Brain microvascular endothelial cell (primary cell): Measurements from ENCODE around the gene MAN2C1.
"Not testable (repeated sequence)": the region's sequence is repeated elsewhere in the genome, so short reads cannot be mapped to it uniquely, and the experiment has no call there.

ENCODE experiments used
- DNase-seq: peaks from one replicate; pipeline ENCODE4 v3.0.0-alpha.2; 2020
- H3K27ac ChIP-seq: fragments of 250-450 bp; sonication (Bioruptor Pico); 2 replicates; pipeline ENCODE4 v1.5.1; 2020; ENCODE audit warnings: mild to moderate bottlenecking, moderate library complexity
- H3K27me3 ChIP-seq: fragments of 250-450 bp; sonication (Bioruptor Pico); replicated peaks from 2 replicates; pipeline ENCODE4 v1.5.1; 2020; ENCODE audit warnings: mild to moderate bottlenecking
- H3K36me3 ChIP-seq: fragments of 250-450 bp; sonication (Bioruptor Pico); replicated peaks from 2 replicates; pipeline ENCODE4 v1.5.1; 2020; ENCODE audit warnings: mild to moderate bottlenecking
- H3K4me3 ChIP-seq: 2 replicates; pipeline ENCODE4 v1.5.1; 2011; ENCODE audit warnings: low read depth, mild to moderate bottlenecking, control low read depth, low read length, moderate library complexity
- in situ Hi-C: cut with HindIII; loops from 2 replicates; pipeline ENCODE4 v1.10.0; 2017; ENCODE audit warnings: low sequenced_read_pairs, low pct_ligation_motif_present
- TF ChIP-seq, protein P1 (sequence below): IDR thresholded peaks from 2 replicates; pipeline ENCODE4 v1.5.1; 2011; ENCODE audit warnings: low read depth, mild to moderate bottlenecking, moderate library complexity, low read length, control low read depth, inconsistent platforms; ENCODE audit errors: missing control alignments

The MAN2C1 gene

DNA sequence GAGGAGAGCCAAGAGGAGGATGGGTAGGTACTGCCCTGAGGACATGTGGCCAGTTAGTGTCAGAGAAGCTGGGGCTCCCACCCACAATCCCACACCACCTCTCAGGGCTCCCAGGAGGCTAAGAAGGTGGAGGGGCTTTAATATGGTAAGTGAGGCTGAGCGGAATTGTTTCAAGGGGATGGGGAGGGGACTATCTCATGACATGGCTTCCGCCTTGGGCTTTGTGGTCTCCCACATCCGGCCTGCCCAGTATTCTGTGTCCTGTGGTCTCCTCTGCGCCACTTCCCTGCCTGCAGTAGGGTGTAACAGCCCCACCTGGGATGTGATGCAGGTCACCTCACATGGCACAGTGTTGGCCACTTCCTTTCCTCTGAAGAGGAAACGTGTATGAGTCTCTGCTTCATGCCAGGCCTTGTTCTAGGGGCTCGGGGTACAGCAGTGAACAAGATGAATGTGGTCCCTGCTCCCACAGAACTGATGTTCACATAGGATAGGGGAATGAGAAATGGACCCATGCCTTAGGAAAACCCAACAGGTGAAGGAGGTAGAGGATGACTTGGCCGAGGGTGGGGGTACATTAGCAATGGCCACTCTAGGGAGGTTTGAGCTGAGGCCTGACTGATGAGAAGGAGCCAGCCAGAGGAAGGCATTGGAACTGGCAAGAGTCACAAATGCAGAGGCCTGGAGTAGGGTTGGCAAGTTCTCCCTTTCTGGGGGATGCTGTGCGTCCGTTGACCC, 18.4 kb downstream of the MAN2C1 start:
- in situ Hi-C loops = no loop called here
- H3K4me3 ChIP-seq = no peak overlapping the region
- no peak for DNase-seq
- no peaks in the 10 kb centered on the region for H3K27me3 ChIP-seq
- no peak overlapping the region for H3K27ac ChIP-seq
- no peaks in the 10 kb centered on the region for H3K36me3 ChIP-seq
- TF ChIP-seq, protein P1, sequence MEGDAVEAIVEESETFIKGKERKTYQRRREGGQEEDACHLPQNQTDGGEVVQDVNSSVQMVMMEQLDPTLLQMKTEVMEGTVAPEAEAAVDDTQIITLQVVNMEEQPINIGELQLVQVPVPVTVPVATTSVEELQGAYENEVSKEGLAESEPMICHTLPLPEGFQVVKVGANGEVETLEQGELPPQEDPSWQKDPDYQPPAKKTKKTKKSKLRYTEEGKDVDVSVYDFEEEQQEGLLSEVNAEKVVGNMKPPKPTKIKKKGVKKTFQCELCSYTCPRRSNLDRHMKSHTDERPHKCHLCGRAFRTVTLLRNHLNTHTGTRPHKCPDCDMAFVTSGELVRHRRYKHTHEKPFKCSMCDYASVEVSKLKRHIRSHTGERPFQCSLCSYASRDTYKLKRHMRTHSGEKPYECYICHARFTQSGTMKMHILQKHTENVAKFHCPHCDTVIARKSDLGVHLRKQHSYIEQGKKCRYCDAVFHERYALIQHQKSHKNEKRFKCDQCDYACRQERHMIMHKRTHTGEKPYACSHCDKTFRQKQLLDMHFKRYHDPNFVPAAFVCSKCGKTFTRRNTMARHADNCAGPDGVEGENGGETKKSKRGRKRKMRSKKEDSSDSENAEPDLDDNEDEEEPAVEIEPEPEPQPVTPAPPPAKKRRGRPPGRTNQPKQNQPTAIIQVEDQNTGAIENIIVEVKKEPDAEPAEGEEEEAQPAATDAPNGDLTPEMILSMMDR = no peak

DNA sequence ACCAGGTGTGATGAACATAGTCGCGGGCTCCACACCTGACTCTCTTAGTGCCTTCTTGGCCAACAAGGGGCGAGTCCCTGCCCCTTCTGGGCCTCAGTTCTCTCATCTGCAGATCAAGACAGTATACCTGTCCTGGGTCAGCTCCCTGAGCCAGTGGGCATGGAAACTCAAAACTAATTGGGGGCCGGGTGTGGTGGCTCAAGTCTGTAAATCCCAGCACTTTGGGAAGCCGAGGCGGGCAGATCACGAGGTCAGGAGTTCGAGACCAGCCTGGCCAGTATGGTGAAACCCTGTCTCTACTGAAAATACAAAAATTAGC, 19.1 kb downstream of the MAN2C1 start:
- H3K36me3 ChIP-seq, H3K27ac ChIP-seq, in situ Hi-C loops, H3K27me3 ChIP-seq, H3K4me3 ChIP-seq, DNase-seq: not testable (repeated sequence)

DNA sequence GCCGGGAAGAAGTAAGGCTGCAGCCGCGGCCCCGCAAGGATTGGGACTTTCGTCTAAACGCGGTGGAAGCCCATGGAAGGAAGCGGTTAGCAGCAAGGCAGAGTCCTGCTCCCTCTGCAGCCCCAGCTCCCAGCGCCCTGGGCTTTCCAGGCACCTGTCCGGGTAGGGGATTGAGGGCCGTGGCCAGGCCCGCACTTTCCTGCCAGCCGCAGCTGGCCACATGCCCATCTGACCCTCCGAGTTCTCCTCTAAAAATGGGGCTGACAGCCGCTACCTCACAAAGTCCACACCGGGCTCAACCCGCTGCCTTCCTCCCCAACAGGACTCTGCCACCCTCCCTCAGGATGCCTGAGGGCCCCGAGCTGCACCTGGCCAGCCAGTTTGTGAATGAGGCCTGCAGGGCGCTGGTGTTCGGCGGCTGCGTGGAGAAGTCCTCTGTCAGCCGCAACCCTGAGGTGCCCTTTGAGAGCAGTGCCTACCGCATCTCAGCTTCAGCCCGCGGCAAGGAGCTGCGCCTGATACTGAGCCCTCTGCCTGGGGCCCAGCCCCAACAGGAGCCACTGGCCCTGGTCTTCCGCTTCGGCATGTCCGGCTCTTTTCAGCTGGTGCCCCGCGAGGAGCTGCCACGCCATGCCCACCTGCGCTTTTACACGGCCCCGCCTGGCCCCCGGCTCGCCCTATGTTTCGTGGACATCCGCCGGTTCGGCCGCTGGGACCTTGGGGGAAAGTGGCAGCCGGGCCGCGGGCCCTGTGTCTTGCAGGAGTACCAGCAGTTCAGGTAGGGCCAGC, 19.7 kb downstream of the MAN2C1 start:
- in situ Hi-C loops = no loop called here
- Histone ChIP-seq H3K4me3 (peak overlapping the region; percentile 65), H3K27ac (no peak overlapping the region)

DNA sequence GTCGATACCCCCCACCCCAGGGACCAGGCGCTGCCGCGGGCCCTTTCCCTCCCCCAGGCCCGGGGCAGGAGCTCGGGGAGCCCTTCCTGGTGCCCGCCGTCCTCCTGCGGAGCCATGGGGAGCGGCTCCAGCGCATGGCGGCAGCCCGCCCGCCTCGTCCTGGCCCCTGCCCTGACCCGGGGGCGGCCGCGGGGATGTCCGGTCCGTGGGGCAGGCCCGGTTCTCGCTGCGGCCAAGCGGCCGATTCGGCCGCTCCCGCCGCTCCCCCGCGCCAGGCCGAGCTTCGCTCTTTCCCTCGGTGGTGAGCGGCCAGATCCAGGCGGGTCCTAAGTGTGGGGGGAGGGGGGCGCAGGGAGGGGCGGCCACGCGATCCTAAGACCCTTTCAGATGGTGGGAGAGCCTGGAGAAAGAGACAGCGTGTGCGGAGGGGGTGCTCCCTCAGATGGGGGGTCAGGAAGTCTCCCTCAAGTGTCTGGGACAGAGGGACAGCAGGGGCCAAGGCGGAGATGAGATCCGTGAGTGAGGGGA, 20.3 kb downstream of the MAN2C1 start:
- in situ Hi-C loops = no loop called here
- no peak for DNase-seq
- Histone ChIP-seq H3K4me3 (peak overlapping the region; percentile 65), H3K27ac (no peak overlapping the region), H3K27me3 (no peaks in the 10 kb centered on the region), H3K36me3 (no peaks in the 10 kb centered on the region)
- TF ChIP-seq, protein P1 = no peak

More for the DNA sequence above, 19.7 kb downstream of the MAN2C1 start:
- no peak for DNase-seq
- Histone ChIP-seq H3K27me3 (no peaks in the 10 kb centered on the region), H3K36me3 (no peaks in the 10 kb centered on the region)
- TF ChIP-seq, protein P1 = no peak

DNA sequence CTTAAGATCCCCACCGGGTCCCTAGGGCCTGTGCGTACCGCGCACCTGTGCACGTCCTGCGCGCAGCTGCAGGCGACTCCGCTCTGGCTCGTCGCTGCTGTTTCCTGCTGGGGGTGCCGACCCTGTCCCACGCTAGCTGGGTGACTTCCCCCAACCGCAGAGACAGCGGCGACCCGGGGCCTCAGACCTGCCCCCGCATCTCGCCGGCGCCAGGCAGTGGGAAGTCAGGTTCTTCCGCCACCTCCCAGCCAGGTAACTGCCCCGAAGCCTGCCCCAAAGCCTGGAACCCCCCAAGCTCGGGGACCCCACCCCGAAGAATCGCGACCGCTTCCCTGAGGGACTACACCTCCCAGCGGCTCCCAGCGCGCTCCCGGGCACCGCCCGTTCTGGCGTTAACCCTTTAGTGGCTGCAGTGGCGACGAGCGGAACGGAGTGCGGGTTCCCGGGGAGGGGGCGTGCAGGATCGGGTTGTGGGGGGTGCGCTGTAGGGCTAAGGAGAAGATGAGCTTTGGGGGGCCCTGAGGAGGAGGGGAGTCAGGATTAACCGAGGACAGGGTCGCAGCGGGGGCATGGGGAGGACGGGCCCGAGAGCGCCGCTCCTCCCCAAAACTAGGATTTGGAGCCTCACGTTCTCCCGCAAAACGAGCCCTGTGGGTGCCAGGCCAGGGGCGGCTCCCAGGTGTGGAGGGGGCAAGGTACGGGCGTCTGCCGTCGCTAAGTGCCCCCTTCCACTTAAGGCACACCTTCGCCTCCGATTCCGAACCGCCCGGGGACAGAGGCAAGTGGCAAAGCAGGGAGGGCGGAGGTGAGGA, 21.0 kb downstream of the MAN2C1 start:
- in situ Hi-C loops = no loop called here
- TF ChIP-seq, protein P1 = no peak
- no peaks in the 10 kb centered on the region for H3K36me3 ChIP-seq
- H3K4me3 ChIP-seq = peak overlapping the region; percentile 65
- H3K27me3 ChIP-seq = no peaks in the 10 kb centered on the region
- no peak for DNase-seq
- H3K27ac ChIP-seq = no peak overlapping the region

DNA sequence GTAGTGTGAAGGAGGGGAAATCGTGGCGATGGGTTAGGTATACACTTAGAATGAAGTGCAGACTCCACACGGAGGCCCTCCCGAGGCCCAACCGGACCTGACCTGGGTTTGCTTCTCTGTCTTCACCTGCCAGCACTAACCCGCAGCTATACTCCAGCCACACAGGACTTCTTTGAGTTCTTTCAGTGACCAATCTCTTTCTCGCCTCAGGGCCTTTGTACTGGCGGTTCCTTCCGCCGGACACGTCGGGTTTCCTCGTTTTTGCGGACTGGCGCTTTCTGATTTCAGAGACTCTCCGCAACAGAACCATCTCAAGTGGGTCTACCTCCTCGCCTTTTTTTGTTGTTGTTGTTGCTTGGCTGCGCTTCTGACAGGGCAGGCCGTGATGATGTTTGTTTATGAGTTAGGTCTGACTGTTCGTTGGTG, 21.6 kb downstream of the MAN2C1 start, which contains the start of gene NEIL1:
NEIL1 (plus strand) TSS at position 244 of the 426 bp plus-strand sequence. CDS start 1,867 bp downstream, outside the sequence.
- in situ Hi-C loops = no loop called here
- TF ChIP-seq, protein P1 = no peak
- peak within 1 kb of the TSS; percentile 65 for H3K4me3 ChIP-seq
- H3K27me3 ChIP-seq = no peaks in the 10 kb centered on the region
- no peaks in the 10 kb centered on the region for H3K36me3 ChIP-seq
- H3K27ac ChIP-seq = no peak within 1 kb of the TSS
- DNase-seq = no peak

DNA sequence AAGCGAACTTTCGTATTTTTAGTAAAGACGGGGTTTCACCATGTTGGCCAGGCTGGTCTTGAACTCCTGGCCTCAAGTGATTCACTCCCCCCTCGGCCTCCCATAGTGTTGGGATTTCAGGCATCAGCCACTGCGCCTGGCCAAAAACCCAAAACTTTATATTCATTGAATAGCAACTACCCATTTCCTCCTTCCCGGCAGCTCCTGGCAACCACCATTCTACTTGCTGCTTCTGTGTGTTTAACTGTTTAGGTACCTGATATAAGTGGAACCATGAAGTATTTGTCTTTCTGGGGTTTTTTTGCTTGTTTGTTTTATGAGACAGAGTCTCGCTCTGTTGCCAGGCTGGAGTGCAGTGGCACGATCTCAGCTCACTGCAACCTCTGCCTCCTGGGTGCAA, 24.5 kb downstream of the MAN2C1 start:
- in situ Hi-C loops = not testable (repeated sequence)

More for the DNA sequence above, 24.5 kb downstream of the MAN2C1 start:
- not testable (repeated sequence) for H3K27me3 ChIP-seq, H3K4me3 ChIP-seq, H3K36me3 ChIP-seq, H3K27ac ChIP-seq, DNase-seq
